ENCODE measurements around the gene LTBP3. TPM values are rescaled to one million over a fixed set of nuclear protein-coding genes. Genes with fewer than 3 reads are reported as not detected.
A peak's percentile ranks its signal among the peaks of the same experiment; 100 is the strongest.

Gene LTBP3
- total and polyA plus RNA-seq, 2 of the 13 experiments (the other 11 are each of a cell fraction or from before 2014, with no cell fraction given), result 12.2 to 68.1 TPM

DNA sequence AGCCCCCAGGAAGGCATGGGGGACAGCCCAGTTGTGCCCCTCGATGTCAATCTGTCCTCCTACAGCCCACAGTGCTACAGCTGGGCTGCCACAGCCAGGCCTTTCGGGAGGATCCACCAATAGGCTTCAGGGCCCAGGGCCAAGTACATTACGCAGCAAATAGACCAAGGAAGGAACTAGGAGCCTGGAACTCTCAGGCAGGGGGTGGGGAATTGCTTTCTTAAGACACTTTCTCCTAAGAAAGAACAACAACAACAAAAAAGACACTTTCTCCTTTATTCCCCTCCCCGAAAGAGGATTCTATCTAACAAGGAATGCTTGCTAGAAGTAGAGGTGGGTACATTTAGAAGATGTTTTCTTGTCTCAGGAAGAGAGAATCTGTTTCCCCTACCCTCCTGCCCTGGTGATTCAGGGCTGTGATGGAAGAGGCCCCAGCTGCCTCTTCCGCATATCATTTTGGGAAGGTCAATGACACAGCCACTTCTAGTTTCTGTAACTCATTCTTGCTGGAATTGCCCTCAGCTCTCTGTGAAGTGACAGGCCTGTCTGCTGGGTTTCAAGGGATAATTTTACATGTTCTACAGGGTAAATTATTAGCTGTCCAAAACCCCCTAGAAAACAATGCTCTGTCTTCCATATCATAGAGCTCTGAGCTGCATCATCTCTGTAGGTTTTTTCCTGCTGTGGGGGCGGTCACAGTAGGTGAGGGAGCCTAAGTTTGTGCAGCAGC lies 65.4 kb downstream of the LTBP3 start (continued):
- TF ChIP-seq, protein P1, sequence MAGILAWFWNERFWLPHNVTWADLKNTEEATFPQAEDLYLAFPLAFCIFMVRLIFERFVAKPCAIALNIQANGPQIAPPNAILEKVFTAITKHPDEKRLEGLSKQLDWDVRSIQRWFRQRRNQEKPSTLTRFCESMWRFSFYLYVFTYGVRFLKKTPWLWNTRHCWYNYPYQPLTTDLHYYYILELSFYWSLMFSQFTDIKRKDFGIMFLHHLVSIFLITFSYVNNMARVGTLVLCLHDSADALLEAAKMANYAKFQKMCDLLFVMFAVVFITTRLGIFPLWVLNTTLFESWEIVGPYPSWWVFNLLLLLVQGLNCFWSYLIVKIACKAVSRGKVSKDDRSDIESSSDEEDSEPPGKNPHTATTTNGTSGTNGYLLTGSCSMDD (CRISPR knock-in tag; IDR thresholded peaks at IDR 0.05), result no peak
- TF ChIP-seq, protein P2, sequence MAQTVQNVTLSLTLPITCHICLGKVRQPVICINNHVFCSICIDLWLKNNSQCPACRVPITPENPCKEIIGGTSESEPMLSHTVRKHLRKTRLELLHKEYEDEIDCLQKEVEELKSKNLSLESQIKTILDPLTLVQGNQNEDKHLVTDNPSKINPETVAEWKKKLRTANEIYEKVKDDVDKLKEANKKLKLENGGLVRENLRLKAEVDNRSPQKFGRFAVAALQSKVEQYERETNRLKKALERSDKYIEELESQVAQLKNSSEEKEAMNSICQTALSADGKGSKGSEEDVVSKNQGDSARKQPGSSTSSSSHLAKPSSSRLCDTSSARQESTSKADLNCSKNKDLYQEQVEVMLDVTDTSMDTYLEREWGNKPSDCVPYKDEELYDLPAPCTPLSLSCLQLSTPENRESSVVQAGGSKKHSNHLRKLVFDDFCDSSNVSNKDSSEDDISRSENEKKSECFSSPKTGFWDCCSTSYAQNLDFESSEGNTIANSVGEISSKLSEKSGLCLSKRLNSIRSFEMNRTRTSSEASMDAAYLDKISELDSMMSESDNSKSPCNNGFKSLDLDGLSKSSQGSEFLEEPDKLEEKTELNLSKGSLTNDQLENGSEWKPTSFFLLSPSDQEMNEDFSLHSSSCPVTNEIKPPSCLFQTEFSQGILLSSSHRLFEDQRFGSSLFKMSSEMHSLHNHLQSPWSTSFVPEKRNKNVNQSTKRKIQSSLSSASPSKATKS (CRISPR knock-in tag; IDR thresholded peaks at IDR 0.05), result no peak
- TF ChIP-seq TSC22D2 (CRISPR knock-in tag; IDR thresholded peaks at IDR 0.05; ENCODE audit: borderline replicate concordance), result no peak
- TF ChIP-seq PHB2 (IDR thresholded peaks at IDR 0.05; ENCODE audit: partially characterized antibody), result no peak
- TF ChIP-seq ELF1 (CRISPR knock-in tag; IDR thresholded peaks at IDR 0.05), result peak; percentile 48
- no peak for TF ChIP-seq POGZ (CRISPR knock-in tag; IDR thresholded peaks at IDR 0.05)
- 0 out of 2 replicates have a peak, but pooled peaks have one; percentile 3 for TF ChIP-seq ZFY (CRISPR knock-in tag; IDR thresholded peaks at IDR 0.05)
- TF ChIP-seq ELF3 (CRISPR knock-in tag; IDR thresholded peaks at IDR 0.05), result 0 out of 2 replicates have a peak, but pooled peaks have one; percentile 42
- TF ChIP-seq KAT8 (CRISPR knock-in tag; IDR thresholded peaks at IDR 0.05), result 0 out of 2 replicates have a peak, but pooled peaks have one; percentile 10

DNA sequence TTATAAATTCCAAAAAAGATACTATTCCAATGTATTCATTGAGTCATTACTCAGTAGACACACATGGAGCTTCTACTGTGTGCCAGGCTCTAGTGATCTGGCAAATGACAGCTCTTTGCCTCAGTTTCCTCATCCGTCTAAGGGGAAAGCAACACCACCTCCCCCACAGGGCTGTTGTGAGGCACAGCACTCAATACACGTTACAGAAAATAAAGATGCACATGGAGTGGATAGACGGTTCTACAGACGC lies 65.8 kb downstream of the LTBP3 start:
- in situ Hi-C loops (cut with HindIII; ENCODE audit: extremely low pct_ligation_motif_present, low pct_unique_long_range_greater_than_20kb), result no loop called here
- intact Hi-C loops (cut with micrococcal nuclease; ENCODE audit: unreplicated experiment), result no loop called here
- FAIRE-seq, result no peak
- ATAC-seq, result no peak
- WGBS (ENCODE audit: low lambda C conversion rate), result 29% methylated on average over 3 of the region's 4 CpGs
- Histone ChIP-seq H3K27me3 (ENCODE audit: control insufficient read depth in 1 of 2, insufficient read depth in 2 of 2, low read length in 2 of 2) (no peaks in the 10 kb centered on the region), H3K4me2 (ENCODE audit: low read depth, low read length) (peak overlapping the region; percentile 86), H3K4me1 (ENCODE audit: insufficient read depth, low read length) (peaks cover 86% of the 10 kb centered on the region), H2AFZ (ENCODE audit: low read length) (no peak overlapping the region), H3K79me2 (ENCODE audit: insufficient read depth, low read length) (peaks cover 4% of the 10 kb centered on the region), H4K20me1 (ENCODE audit: insufficient read depth, low read length) (no peaks in the 10 kb centered on the region), H3K9me3 (ENCODE audit: low read length) (no peaks in the 10 kb centered on the region), H3K4me3 (replicated peaks in 1 of 3; ENCODE audit: insufficient read depth in 1 of 3, low read depth in 2 of 3, low read length in 3 of 3) (peak overlapping the region in 1 of 3 experiments; percentile 55; a peak in 2 of 6 replicates), H3K36me3 (replicated peaks in 1 of 2; ENCODE audit: control insufficient read depth in 1 of 2, insufficient read depth in 2 of 2, low read length in 2 of 2) (no peaks in the 10 kb centered on the region), H3K9ac (ENCODE audit: insufficient read depth, low read depth, low read length) (peak overlapping the region; percentile 49), H3K27ac (ENCODE audit: extremely low read length, insufficient read depth, low read length) (no peak overlapping the region)
- no peak for DNase-seq (ENCODE audit: low spot score)
- ChIA-PET POLR2A (interaction anchor here (1.2 to 27.3 kb wide), 9 partner anchors 11 to 159 kb away, joined by 3 to 1590 read pairs (median 13); partner anchors contain the start of genes DPF2, MALAT1 and NEAT1), CTCF (ENCODE audit: low intra/inter-chr PET ratio, low total read pairs) (no interaction called here)
- no TSS peak for BruUV-seq (replicated peaks)
- TF ChIP-seq ZNF629 (CRISPR knock-in tag; conservative IDR thresholded peaks at IDR 0.05) (peak; percentile 45), NPAS2 (CRISPR knock-in tag; IDR thresholded peaks at IDR 0.05; ENCODE audit: borderline replicate concordance) (no peak), MBNL3 (CRISPR knock-in tag; conservative IDR thresholded peaks at IDR 0.05) (no peak), ZFYVE20 (CRISPR knock-in tag; IDR thresholded peaks at IDR 0.05; ENCODE audit: borderline replicate concordance, low read depth) (no peak), ZFY (CRISPR knock-in tag; IDR thresholded peaks at IDR 0.05) (0 out of 2 replicates have a peak, but pooled peaks have one; percentile 7)
- TF ChIP-seq, protein P3, sequence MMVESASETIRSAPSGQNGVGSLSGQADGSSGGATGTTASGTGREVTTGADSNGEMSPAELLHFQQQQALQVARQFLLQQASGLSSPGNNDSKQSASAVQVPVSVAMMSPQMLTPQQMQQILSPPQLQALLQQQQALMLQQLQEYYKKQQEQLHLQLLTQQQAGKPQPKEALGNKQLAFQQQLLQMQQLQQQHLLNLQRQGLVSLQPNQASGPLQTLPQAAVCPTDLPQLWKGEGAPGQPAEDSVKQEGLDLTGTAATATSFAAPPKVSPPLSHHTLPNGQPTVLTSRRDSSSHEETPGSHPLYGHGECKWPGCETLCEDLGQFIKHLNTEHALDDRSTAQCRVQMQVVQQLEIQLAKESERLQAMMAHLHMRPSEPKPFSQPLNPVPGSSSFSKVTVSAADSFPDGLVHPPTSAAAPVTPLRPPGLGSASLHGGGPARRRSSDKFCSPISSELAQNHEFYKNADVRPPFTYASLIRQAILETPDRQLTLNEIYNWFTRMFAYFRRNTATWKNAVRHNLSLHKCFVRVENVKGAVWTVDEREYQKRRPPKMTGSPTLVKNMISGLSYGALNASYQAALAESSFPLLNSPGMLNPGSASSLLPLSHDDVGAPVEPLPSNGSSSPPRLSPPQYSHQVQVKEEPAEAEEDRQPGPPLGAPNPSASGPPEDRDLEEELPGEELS (CRISPR knock-in tag; IDR thresholded peaks at IDR 0.05), result no peak
- TF ChIP-seq, protein P4, sequence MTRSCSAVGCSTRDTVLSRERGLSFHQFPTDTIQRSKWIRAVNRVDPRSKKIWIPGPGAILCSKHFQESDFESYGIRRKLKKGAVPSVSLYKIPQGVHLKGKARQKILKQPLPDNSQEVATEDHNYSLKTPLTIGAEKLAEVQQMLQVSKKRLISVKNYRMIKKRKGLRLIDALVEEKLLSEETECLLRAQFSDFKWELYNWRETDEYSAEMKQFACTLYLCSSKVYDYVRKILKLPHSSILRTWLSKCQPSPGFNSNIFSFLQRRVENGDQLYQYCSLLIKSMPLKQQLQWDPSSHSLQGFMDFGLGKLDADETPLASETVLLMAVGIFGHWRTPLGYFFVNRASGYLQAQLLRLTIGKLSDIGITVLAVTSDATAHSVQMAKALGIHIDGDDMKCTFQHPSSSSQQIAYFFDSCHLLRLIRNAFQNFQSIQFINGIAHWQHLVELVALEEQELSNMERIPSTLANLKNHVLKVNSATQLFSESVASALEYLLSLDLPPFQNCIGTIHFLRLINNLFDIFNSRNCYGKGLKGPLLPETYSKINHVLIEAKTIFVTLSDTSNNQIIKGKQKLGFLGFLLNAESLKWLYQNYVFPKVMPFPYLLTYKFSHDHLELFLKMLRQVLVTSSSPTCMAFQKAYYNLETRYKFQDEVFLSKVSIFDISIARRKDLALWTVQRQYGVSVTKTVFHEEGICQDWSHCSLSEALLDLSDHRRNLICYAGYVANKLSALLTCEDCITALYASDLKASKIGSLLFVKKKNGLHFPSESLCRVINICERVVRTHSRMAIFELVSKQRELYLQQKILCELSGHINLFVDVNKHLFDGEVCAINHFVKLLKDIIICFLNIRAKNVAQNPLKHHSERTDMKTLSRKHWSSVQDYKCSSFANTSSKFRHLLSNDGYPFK (CRISPR knock-in tag; IDR thresholded peaks at IDR 0.05; ENCODE audit: borderline replicate concordance), result no peak
